IMR-90 (cell line): ENCODE measurements around the gene DCUN1D4. TPM values are rescaled to one million over a fixed set of nuclear protein-coding genes. Genes with fewer than 3 reads are reported as not detected.

Source experiments
- ATAC-seq: fragments of 200-7000 bp; cut with Tn5 transposase; 2 replicates; pipeline ENCODE4 v1.9.1; 2020; ENCODE audit warnings: low read depth, mild to moderate bottlenecking, moderate library complexity
- BruUV-seq: library from RNA; stranded (reverse); fragments of 400-500 nt; replicated peaks from 2 replicates; lab custom pipeline; 2021; lab: Mats Ljungman, UMichigan
- CTCF ChIA-PET: fragments of 300-600 bp; formaldehyde crosslinking; extraction: SDS; loops from one replicate; lab custom pipeline; 2021; ENCODE audit warnings: antibody characterized with exemption; lab: Yijun Ruan, JAX
- POLR2A ChIA-PET: fragments of 300-600 bp; sonication (Branson Sonifier 250); formaldehyde crosslinking; loops from one replicate; lab custom pipeline; 2022; ENCODE audit warnings: antibody characterized with exemption; ENCODE audit not compliant: unreplicated experiment; lab: Charles Lee
- DNase-seq: peaks from one replicate; pipeline ENCODE4 v3.0.0; 2013
- H2AFZ ChIP-seq: replicated peaks from 2 replicates; pipeline ENCODE3; 2013; ENCODE audit warnings: low read length, mild to moderate bottlenecking; ENCODE audit not compliant: poor library complexity
- H2AK5ac ChIP-seq: 2 replicates; pipeline ENCODE4 v1.6.1; 2013; ENCODE audit warnings: low read depth, low read length, inconsistent platforms
- H2AK9ac ChIP-seq: replicated peaks from 2 replicates; pipeline ENCODE3; 2013; ENCODE audit warnings: mild to moderate bottlenecking, low read depth, low read length, moderate library complexity; ENCODE audit not compliant: poor library complexity
- H2BK120ac ChIP-seq: 2 replicates; pipeline ENCODE4 v1.6.1; 2013; ENCODE audit warnings: low read depth, low read length, inconsistent platforms
- H2BK15ac ChIP-seq: 3 replicates; pipeline ENCODE4 v1.6.1; 2013; ENCODE audit warnings: low read depth, low read length, inconsistent platforms
- H2BK20ac ChIP-seq: 2 replicates; pipeline ENCODE4 v1.6.1; 2013; ENCODE audit warnings: low read depth, mild to moderate bottlenecking, inconsistent platforms, low read length, moderate library complexity
- H2BK5ac ChIP-seq: 2 replicates; pipeline ENCODE4 v1.6.1; 2013; ENCODE audit warnings: mild to moderate bottlenecking, low read depth, low read length, inconsistent platforms; ENCODE audit not compliant: poor library complexity, severe bottlenecking
- H3K14ac ChIP-seq: replicated peaks from 2 replicates; pipeline ENCODE4 v1.6.1; 2013; ENCODE audit warnings: low read depth, low read length, inconsistent platforms
- H3K18ac ChIP-seq: 2 replicates; pipeline ENCODE4 v1.6.1; 2013; ENCODE audit warnings: low read depth, low read length, control low read depth
- H3K23ac ChIP-seq: 2 replicates; pipeline ENCODE4 v1.6.1; 2013; ENCODE audit warnings: low read depth, low read length, inconsistent platforms
- H3K27ac ChIP-seq: 2 replicates; pipeline ENCODE4 v1.5.1; 2013; ENCODE audit warnings: mild to moderate bottlenecking, control low read depth, low read length; ENCODE audit not compliant: insufficient read depth
- H3K27me3 ChIP-seq: 2 replicates; pipeline ENCODE4 v1.6.1; 2013; ENCODE audit warnings: low read length; ENCODE audit not compliant: control insufficient read depth, insufficient read depth
- H3K36me3 ChIP-seq: 2 replicates; pipeline ENCODE4 v1.6.1; 2013; ENCODE audit warnings: low read length, mixed read lengths; ENCODE audit not compliant: control insufficient read depth, insufficient read depth
- H3K4ac ChIP-seq: 2 replicates; pipeline ENCODE4 v1.6.1; 2013; ENCODE audit warnings: low read depth, low read length, inconsistent platforms
- H3K4me1 ChIP-seq: 2 replicates; pipeline ENCODE4 v1.6.1; 2013; ENCODE audit warnings: low read length, mixed read lengths; ENCODE audit not compliant: control insufficient read depth, insufficient read depth
- H3K4me2 ChIP-seq: 2 replicates; pipeline ENCODE4 v1.6.1; 2013; ENCODE audit warnings: low read depth, mild to moderate bottlenecking, control low read depth, low read length, moderate library complexity
- H3K4me3 ChIP-seq: 2 replicates; pipeline ENCODE4 v1.5.1; 2013; ENCODE audit warnings: low read depth, mild to moderate bottlenecking, control low read depth, low read length, moderate library complexity; ENCODE audit not compliant: insufficient read depth
- H3K56ac ChIP-seq: 2 replicates; pipeline ENCODE4 v1.6.1; 2013; ENCODE audit warnings: low read length, inconsistent platforms; ENCODE audit not compliant: insufficient read depth; ENCODE audit errors: extremely low read depth
- H3K79me1 ChIP-seq, 2 experiments: 2 replicates each; pipeline ENCODE4 v1.6.1; 2013; ENCODE audit warnings: low read length in 2 of 2, inconsistent platforms in 1 of 2, low read depth in 1 of 2
- H3K9ac ChIP-seq: 2 replicates; pipeline ENCODE4 v1.6.1; 2013; ENCODE audit warnings: low read depth, low read length, control low read depth
- H3K9me1 ChIP-seq: 2 replicates; pipeline ENCODE4 v1.6.1; 2013; ENCODE audit warnings: low read length, inconsistent platforms; ENCODE audit not compliant: insufficient read depth
- H3K9me3 ChIP-seq: 2 replicates; pipeline ENCODE4 v1.6.1; 2013; ENCODE audit warnings: low read length; ENCODE audit not compliant: control insufficient read depth, insufficient read depth
- H4K20me1 ChIP-seq: 2 replicates; pipeline ENCODE4 v1.6.1; 2013; ENCODE audit warnings: low read length, inconsistent platforms; ENCODE audit not compliant: insufficient read depth
- H4K5ac ChIP-seq: 2 replicates; pipeline ENCODE4 v1.6.1; 2013; ENCODE audit warnings: mild to moderate bottlenecking, low read depth, low read length, control low read depth
- H4K8ac ChIP-seq, 2 experiments: 2 replicates each; pipeline ENCODE4 v1.6.1; 2013; ENCODE audit warnings: low read depth in 2 of 2, low read length in 2 of 2, control low read depth in 1 of 2, inconsistent platforms in 1 of 2
- H4K91ac ChIP-seq: 2 replicates; pipeline ENCODE4 v1.6.1; 2013; ENCODE audit warnings: low read depth, low read length, inconsistent platforms; ENCODE audit not compliant: insufficient read depth
- BHLHE40 ChIP-seq: fragments of 150-350 bp; IDR thresholded peaks from 2 replicates; pipeline ENCODE4 v1.6.1; 2016; ENCODE audit warnings: mild to moderate bottlenecking, low read depth, low read length
- CEBPB ChIP-seq: IDR thresholded peaks from 2 replicates; pipeline ENCODE4 v1.6.1; 2012; ENCODE audit warnings: low read depth, low read length, improper control_type of control experiment
- CHD1 ChIP-seq: IDR thresholded peaks from 2 replicates; pipeline ENCODE4 v1.6.1; 2012; ENCODE audit warnings: low read depth, low read length, improper control_type of control experiment
- FOS ChIP-seq: fragments of 150-350 bp; IDR thresholded peaks from 2 replicates; pipeline ENCODE4 v1.6.1; 2016; ENCODE audit warnings: low read depth, low read length
- MAFK ChIP-seq: IDR thresholded peaks from 2 replicates; pipeline ENCODE4 v1.6.1; 2012; ENCODE audit warnings: low read depth, low read length, improper control_type of control experiment
- MAZ ChIP-seq: IDR thresholded peaks from 2 replicates; pipeline ENCODE4 v1.6.1; 2012; ENCODE audit warnings: low read depth, mild to moderate bottlenecking, low read length, improper control_type of control experiment, moderate library complexity, borderline replicate concordance
- MXI1 ChIP-seq: IDR thresholded peaks from 2 replicates; pipeline ENCODE4 v1.6.1; 2012; ENCODE audit warnings: low read depth, mild to moderate bottlenecking, low read length, moderate library complexity, borderline replicate concordance
- POLR2A ChIP-seq: IDR thresholded peaks from 2 replicates; pipeline ENCODE4 v1.6.1; 2012; ENCODE audit warnings: mild to moderate bottlenecking, low read depth, low read length
- RAD21 ChIP-seq: IDR thresholded peaks from 2 replicates; pipeline ENCODE4 v1.6.1; 2012; ENCODE audit warnings: low read length, improper control_type of control experiment
- RFX5 ChIP-seq: IDR thresholded peaks from 2 replicates; pipeline ENCODE4 v1.8.0; 2012; ENCODE audit warnings: low read depth, mild to moderate bottlenecking, low read length, moderate library complexity
- SMC3 ChIP-seq: fragments of 150-350 bp; IDR thresholded peaks from 2 replicates; pipeline ENCODE4 v1.6.1; 2016; ENCODE audit warnings: low read depth, mild to moderate bottlenecking, antibody characterized with exemption, low read length, moderate library complexity
- dilution Hi-C: fragments of 300-500 bp; cut with HindIII; formaldehyde crosslinking; loops from one replicate; pipeline ENCODE4 v1.14.3; 2018; ENCODE audit warnings: low sequenced_read_pairs; ENCODE audit not compliant: unreplicated experiment
- in situ Hi-C: fragments of 300-500 bp; cut with MboI; formaldehyde crosslinking; loops from 3 replicates; pipeline ENCODE4 v1.14.3; 2019; ENCODE audit warnings: low sequenced_read_pairs, inconsistent platforms, mixed read lengths
- intact Hi-C: fragments of 100-400 bp; cut with micrococcal nuclease; formaldehyde crosslinking; loops from 2 replicates; pipeline ENCODE4 v1.10.0; 2022
- polyA plus RNA-seq, 3 experiments: library from polyadenylated mRNA; depleted of rRNA; stranded (reverse); fragments of >200 nt; gene quantifications; 2 replicates each; pipeline ENCODE4 v1.2.3, GENCODE V29; 2012; ENCODE audit warnings: low replicate concordance in 1 of 3
- total RNA-seq: library from RNA; depleted of rRNA; stranded (reverse); fragments of >200 nt; gene quantifications from 2 replicates; pipeline ENCODE4 v1.2.3, GENCODE V29; 2012
- TF ChIP-seq, protein P1 (sequence below): conservative IDR thresholded peaks from 2 replicates; pipeline ENCODE4 v1.5.1; 2012; ENCODE audit warnings: mild to moderate bottlenecking, low read depth, low read length, improper control_type of control experiment
- TF ChIP-seq, protein P2 (sequence below): fragments of 150-350 bp; IDR thresholded peaks from 2 replicates; pipeline ENCODE4 v1.6.1; 2016; ENCODE audit warnings: low read depth, mild to moderate bottlenecking, low read length, moderate library complexity, borderline replicate concordance
- TF ChIP-seq, protein P3 (sequence below): fragments of 150-350 bp; IDR thresholded peaks from 2 replicates; pipeline ENCODE4 v1.6.1; 2017; ENCODE audit warnings: mild to moderate bottlenecking, antibody characterized with exemption, low read length, low read depth

Gene DCUN1D4
- total and polyA plus RNA-seq, 2 of the 4 experiments (the other 2 are of a cell fraction), result 31.0 to 44.3 TPM

DNA sequence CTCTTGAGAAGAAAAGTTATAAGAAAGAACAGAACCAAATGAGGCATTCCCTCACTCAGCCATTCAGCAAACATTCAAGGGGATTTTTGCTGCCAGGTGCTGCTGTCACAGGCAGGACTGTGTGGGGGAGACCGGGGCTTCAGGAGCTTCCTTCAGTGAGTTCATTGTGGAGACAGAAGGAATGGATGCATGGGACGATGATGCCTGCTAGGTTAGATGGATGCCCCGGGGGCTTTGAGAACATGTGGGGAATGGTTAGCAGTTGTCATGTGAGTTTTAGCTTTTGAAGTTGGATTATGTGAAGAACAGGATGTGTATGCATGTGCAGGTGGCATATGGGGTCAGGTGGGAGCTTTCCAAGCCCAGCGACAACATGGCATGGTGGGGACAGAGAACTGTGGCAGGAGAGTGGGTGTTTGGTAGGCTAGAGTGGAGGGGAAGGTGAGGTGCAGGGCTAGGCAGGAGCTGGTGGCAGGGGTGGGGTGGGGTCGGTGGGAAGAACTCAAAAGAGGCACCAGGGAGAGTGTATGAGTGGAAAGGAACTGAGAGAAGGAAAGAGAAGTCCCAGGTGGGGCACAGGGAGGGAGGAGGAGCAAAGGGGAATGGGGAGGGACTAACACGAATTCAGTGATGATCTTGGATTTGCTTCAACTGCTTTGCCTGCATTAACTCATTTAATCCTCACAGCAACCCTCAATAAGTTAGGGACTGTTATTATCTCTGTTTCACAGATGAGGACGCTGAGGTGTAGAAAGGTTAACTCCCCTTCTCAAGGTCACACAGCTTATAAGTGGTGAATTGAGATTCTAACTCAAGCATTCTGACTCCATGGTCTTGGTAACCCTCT, 8.4 kb downstream of the DCUN1D4 start (continued):
- no peak for TF ChIP-seq MAZ

DNA sequence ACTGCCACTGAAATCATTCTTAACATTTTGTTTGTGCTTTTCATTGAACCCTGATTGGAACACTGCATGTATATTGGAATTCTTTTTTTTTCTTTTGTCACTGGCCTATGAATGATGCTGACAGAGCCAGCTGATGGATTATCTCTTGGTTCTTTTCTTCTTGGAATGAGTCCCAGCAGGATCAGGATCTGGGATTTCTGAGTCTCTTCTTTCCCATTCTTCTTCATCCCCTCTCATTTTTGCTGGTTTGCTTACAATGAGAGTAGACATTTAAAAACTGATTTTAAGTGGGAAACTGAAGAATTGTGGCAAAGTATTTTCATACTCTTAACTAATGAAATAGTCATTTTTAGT, 9.0 kb downstream of the DCUN1D4 start:
- ChIA-PET CTCF (no interaction called here), POLR2A (interaction anchor here (1.1 kb wide), 1 partner anchor 9 kb away, joined by 4 read pairs; the partner anchor contains the start of gene DCUN1D4)
- Histone ChIP-seq H2BK120ac (no peak overlapping the region), H2BK5ac (no peak overlapping the region), H3K56ac (no peak overlapping the region), H2AK9ac (no peak overlapping the region), H3K4me3 (no peak overlapping the region), H4K8ac (no peak overlapping the region), H4K91ac (no peak overlapping the region), H3K27me3 (no peaks in the 10 kb centered on the region), H3K4ac (no peak overlapping the region), H3K4me1 (peaks cover 7% of the 10 kb centered on the region), H2BK20ac (no peak overlapping the region), H2AK5ac (no peak overlapping the region), H2AFZ (no peak overlapping the region), H3K23ac (no peak overlapping the region), H2BK15ac (no peak overlapping the region), H4K5ac (no peak overlapping the region), H3K9me1 (peaks cover 4% of the 10 kb centered on the region), H3K79me1 (peaks cover 21 to 74% of the 10 kb centered on the region in 2 experiments), H3K9ac (no peak overlapping the region), H3K27ac (no peak overlapping the region), H3K4me2 (no peak overlapping the region), H3K18ac (no peak overlapping the region), H4K20me1 (peaks cover 23% of the 10 kb centered on the region; the same call in 1 of the 2 replicates), H3K9me3 (no peaks in the 10 kb centered on the region), H3K36me3 (peaks cover 9% of the 10 kb centered on the region), H3K14ac (no peak overlapping the region)
- no TSS peak for BruUV-seq
- intact Hi-C loops (no loop called here), dilution Hi-C loops (no loop called here), in situ Hi-C loops (no loop called here)
- ATAC-seq, result no peak
- DNase-seq, result no peak
- TF ChIP-seq MAZ (no peak), RFX5 (no peak), CHD1 (no peak), MXI1 (no peak), POLR2A (no peak), BHLHE40 (no peak), SMC3 (no peak), RAD21 (no peak), MAFK (no peak), CEBPB (no peak), FOS (no peak)
- TF ChIP-seq, protein P1, sequence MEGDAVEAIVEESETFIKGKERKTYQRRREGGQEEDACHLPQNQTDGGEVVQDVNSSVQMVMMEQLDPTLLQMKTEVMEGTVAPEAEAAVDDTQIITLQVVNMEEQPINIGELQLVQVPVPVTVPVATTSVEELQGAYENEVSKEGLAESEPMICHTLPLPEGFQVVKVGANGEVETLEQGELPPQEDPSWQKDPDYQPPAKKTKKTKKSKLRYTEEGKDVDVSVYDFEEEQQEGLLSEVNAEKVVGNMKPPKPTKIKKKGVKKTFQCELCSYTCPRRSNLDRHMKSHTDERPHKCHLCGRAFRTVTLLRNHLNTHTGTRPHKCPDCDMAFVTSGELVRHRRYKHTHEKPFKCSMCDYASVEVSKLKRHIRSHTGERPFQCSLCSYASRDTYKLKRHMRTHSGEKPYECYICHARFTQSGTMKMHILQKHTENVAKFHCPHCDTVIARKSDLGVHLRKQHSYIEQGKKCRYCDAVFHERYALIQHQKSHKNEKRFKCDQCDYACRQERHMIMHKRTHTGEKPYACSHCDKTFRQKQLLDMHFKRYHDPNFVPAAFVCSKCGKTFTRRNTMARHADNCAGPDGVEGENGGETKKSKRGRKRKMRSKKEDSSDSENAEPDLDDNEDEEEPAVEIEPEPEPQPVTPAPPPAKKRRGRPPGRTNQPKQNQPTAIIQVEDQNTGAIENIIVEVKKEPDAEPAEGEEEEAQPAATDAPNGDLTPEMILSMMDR, result no peak
- TF ChIP-seq, protein P2, sequence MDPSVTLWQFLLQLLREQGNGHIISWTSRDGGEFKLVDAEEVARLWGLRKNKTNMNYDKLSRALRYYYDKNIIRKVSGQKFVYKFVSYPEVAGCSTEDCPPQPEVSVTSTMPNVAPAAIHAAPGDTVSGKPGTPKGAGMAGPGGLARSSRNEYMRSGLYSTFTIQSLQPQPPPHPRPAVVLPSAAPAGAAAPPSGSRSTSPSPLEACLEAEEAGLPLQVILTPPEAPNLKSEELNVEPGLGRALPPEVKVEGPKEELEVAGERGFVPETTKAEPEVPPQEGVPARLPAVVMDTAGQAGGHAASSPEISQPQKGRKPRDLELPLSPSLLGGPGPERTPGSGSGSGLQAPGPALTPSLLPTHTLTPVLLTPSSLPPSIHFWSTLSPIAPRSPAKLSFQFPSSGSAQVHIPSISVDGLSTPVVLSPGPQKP, result no peak
- TF ChIP-seq, protein P3, sequence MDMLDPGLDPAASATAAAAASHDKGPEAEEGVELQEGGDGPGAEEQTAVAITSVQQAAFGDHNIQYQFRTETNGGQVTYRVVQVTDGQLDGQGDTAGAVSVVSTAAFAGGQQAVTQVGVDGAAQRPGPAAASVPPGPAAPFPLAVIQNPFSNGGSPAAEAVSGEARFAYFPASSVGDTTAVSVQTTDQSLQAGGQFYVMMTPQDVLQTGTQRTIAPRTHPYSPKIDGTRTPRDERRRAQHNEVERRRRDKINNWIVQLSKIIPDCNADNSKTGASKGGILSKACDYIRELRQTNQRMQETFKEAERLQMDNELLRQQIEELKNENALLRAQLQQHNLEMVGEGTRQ, result no peak
